ENCODE results near the gene RETREG3.
"Not testable (repeated sequence)": the region's sequence is repeated elsewhere in the genome, so short reads cannot be mapped to it uniquely, and the experiment has no call there.

RETREG3 gene

GRCh38 chr17:42544874-42545283 lies 64.3 kb downstream of the RETREG3 start:
- Mint-ChIP-seq H3K27me3 (no peaks in the 10 kb centered on the region), H3K27ac (no peak overlapping the region), H3K9me3 (no peaks in the 10 kb centered on the region), H3K4me1 (peaks cover 6% of the 10 kb centered on the region), H3K4me3 (no peak overlapping the region), H3K36me3 (peaks cover 2% of the 10 kb centered on the region)
- ATAC-seq (ENCODE audit: low read depth) (no peak), DNase-seq (ENCODE audit: low spot score in 2 of 2) (no peak)

GRCh38 chr17:42543190-42544079 lies 65.7 kb downstream of the RETREG3 start:
- Mint-ChIP-seq H3K9me3 (no peaks in the 10 kb centered on the region), H3K4me3 (no peak overlapping the region), H3K36me3 (peaks cover 4% of the 10 kb centered on the region), H3K4me1 (no peaks in the 10 kb centered on the region), H3K27ac (no peak overlapping the region), H3K27me3 (no peaks in the 10 kb centered on the region)
- DNase-seq (ENCODE audit: low spot score in 2 of 2) (no peak), ATAC-seq (ENCODE audit: low read depth) (no peak)

GRCh38 chr17:42541041-42541833 lies 67.9 kb downstream of the RETREG3 start:
- Mint-ChIP-seq H3K4me1 (peaks cover 9% of the 10 kb centered on the region), H3K27me3 (no peaks in the 10 kb centered on the region), H3K9me3 (no peaks in the 10 kb centered on the region), H3K4me3 (no peak overlapping the region), H3K36me3 (peaks cover 4% of the 10 kb centered on the region), H3K27ac (no peak overlapping the region)
- DNase-seq (ENCODE audit: low spot score in 2 of 2) (no peak), ATAC-seq (ENCODE audit: low read depth) (no peak)

- not testable (repeated sequence) for H3K4me3 Mint-ChIP-seq; H3K27me3 Mint-ChIP-seq; H3K27ac Mint-ChIP-seq; ATAC-seq (ENCODE audit: low read depth); H3K9me3 Mint-ChIP-seq; H3K36me3 Mint-ChIP-seq; DNase-seq (ENCODE audit: low spot score in 2 of 2)
- H3K4me1 Mint-ChIP-seq = peaks cover 11% of the 10 kb centered on the region
Observed at GRCh38 chr17:42540558-42540957, 68.6 kb downstream of the RETREG3 start.

GRCh38 chr17:42538482-42538881 lies 70.7 kb downstream of the RETREG3 start:
- no peak for DNase-seq (ENCODE audit: low spot score in 2 of 2)
- no peaks in the 10 kb centered on the region for H3K9me3 Mint-ChIP-seq
- no peak for ATAC-seq (ENCODE audit: low read depth)
- H3K4me3 Mint-ChIP-seq = no peak overlapping the region
- no peak overlapping the region for H3K27ac Mint-ChIP-seq
- H3K36me3 Mint-ChIP-seq = peaks cover 4% of the 10 kb centered on the region
- peaks cover 14% of the 10 kb centered on the region for H3K4me1 Mint-ChIP-seq
- no peaks in the 10 kb centered on the region for H3K27me3 Mint-ChIP-seq

GRCh38 chr17:42537826-42538451 lies 71.2 kb downstream of the RETREG3 start:
- ATAC-seq (ENCODE audit: low read depth) = no peak
- Mint-ChIP-seq H3K36me3 (peaks cover 4% of the 10 kb centered on the region), H3K4me3 (peak overlapping the region; percentile 78), H3K27me3 (no peaks in the 10 kb centered on the region), H3K27ac (peak overlapping the region; percentile 21), H3K4me1 (peaks cover 16% of the 10 kb centered on the region), H3K9me3 (no peaks in the 10 kb centered on the region)
- no peak for DNase-seq (ENCODE audit: low spot score in 2 of 2)

- H3K27ac Mint-ChIP-seq = no peak overlapping the region
- H3K4me1 Mint-ChIP-seq = peaks cover 16% of the 10 kb centered on the region
- H3K27me3 Mint-ChIP-seq = no peaks in the 10 kb centered on the region
- ATAC-seq (ENCODE audit: low read depth) (no peak), DNase-seq (ENCODE audit: low spot score in 2 of 2) (no peak)
- peaks cover 4% of the 10 kb centered on the region for H3K36me3 Mint-ChIP-seq
- H3K9me3 Mint-ChIP-seq = no peaks in the 10 kb centered on the region
- peak overlapping the region; percentile 88 for H3K4me3 Mint-ChIP-seq
Observed at GRCh38 chr17:42537156-42537805, 71.9 kb downstream of the RETREG3 start.

- peak overlapping the region; percentile 92 for H3K27ac Mint-ChIP-seq
- peak; percentile 55 for ATAC-seq (ENCODE audit: low read depth)
- peak overlapping the region; percentile 88 for H3K4me3 Mint-ChIP-seq
- H3K4me1 Mint-ChIP-seq = peaks cover 18% of the 10 kb centered on the region
- DNase-seq (ENCODE audit: low spot score in 2 of 2) = peak in 1 of 2 donors; percentile 48
- no peaks in the 10 kb centered on the region for H3K9me3 Mint-ChIP-seq
- H3K36me3 Mint-ChIP-seq = peaks cover 4% of the 10 kb centered on the region
- no peaks in the 10 kb centered on the region for H3K27me3 Mint-ChIP-seq
Observed at GRCh38 chr17:42536372-42537155, 72.6 kb downstream of the RETREG3 start.

- H3K4me1 Mint-ChIP-seq = peaks cover 20% of the 10 kb centered on the region
- ATAC-seq (ENCODE audit: low read depth) = peak; percentile 88
- no peaks in the 10 kb centered on the region for H3K27me3 Mint-ChIP-seq
- peak within 1 kb of the TSS; percentile 88 for H3K4me3 Mint-ChIP-seq
- peak within 1 kb of the TSS; percentile 92 for H3K27ac Mint-ChIP-seq
- H3K9me3 Mint-ChIP-seq = no peaks in the 10 kb centered on the region
- peaks cover 2% of the 10 kb centered on the region for H3K36me3 Mint-ChIP-seq
- DNase-seq (ENCODE audit: low spot score in 2 of 2) = peak; percentile 82 to 91
Observed at GRCh38 chr17:42536048-42536371, 73.2 kb downstream of the RETREG3 start, which contains the start of gene NAGLU. Gene NAGLU, plus strand, starts transcription at chr17:42536241. Its CDS starts 32 bp downstream, at chr17:42536273.

GRCh38 chr17:42535155-42536047 lies 73.8 kb downstream of the RETREG3 start:
- H3K9me3 Mint-ChIP-seq = no peaks in the 10 kb centered on the region
- no peak for DNase-seq (ENCODE audit: low spot score in 2 of 2)
- H3K27me3 Mint-ChIP-seq = no peaks in the 10 kb centered on the region
- H3K4me3 Mint-ChIP-seq = peak overlapping the region; percentile 85
- peaks cover 2% of the 10 kb centered on the region for H3K36me3 Mint-ChIP-seq
- H3K4me1 Mint-ChIP-seq = peaks cover 24% of the 10 kb centered on the region
- peak overlapping the region; percentile 92 for H3K27ac Mint-ChIP-seq
- ATAC-seq (ENCODE audit: low read depth) = peak; percentile 20

- Mint-ChIP-seq H3K36me3 (no peaks in the 10 kb centered on the region), H3K4me3 (peak overlapping the region; percentile 84), H3K27me3 (peaks cover 1% of the 10 kb centered on the region), H3K9me3 (no peaks in the 10 kb centered on the region), H3K27ac (no peak overlapping the region), H3K4me1 (peaks cover 22% of the 10 kb centered on the region)
- ATAC-seq (ENCODE audit: low read depth) (peak; percentile 28), DNase-seq (ENCODE audit: low spot score in 2 of 2) (peak; percentile 32 to 49)
Observed at GRCh38 chr17:42531455-42532354, 77.5 kb downstream of the RETREG3 start.

Measured in memory B cell (primary cell).